ENCODE measurements around the gene ADAM22.

Gene ADAM22

GRCh38 chr7:88111140-88111743 lies 177.2 kb downstream of the ADAM22 start:
- peak; percentile 41 for DNase-seq

- DNase-seq = no peak
Measured at GRCh38 chr7:88111954-88112471, 178.0 kb downstream of the ADAM22 start.

- no peak for DNase-seq
Measured at GRCh38 chr7:88115258-88115796, 181.3 kb downstream of the ADAM22 start.

- peak; percentile 12 for DNase-seq
Measured at GRCh38 chr7:88115816-88116215, 181.8 kb downstream of the ADAM22 start.

GRCh38 chr7:88116235-88116795 lies 182.3 kb downstream of the ADAM22 start:
- no peak for DNase-seq

GRCh38 chr7:88117325-88117724 lies 183.3 kb downstream of the ADAM22 start:
- DNase-seq = no peak

GRCh38 chr7:88121335-88121734 lies 187.3 kb downstream of the ADAM22 start:
- DNase-seq = no peak

GRCh38 chr7:88127637-88128290 lies 193.7 kb downstream of the ADAM22 start:
- no peak for DNase-seq

- peak; percentile 34 for DNase-seq
Measured at GRCh38 chr7:88132725-88133124, 198.7 kb downstream of the ADAM22 start.

GRCh38 chr7:88140947-88141346 lies 206.9 kb downstream of the ADAM22 start:
- DNase-seq = no peak

- no peak for DNase-seq
Measured at GRCh38 chr7:88141479-88141878, 207.4 kb downstream of the ADAM22 start.

GRCh38 chr7:88141953-88142352 lies 207.9 kb downstream of the ADAM22 start:
- DNase-seq = no peak

- no peak for DNase-seq
Measured at GRCh38 chr7:88146616-88147015, 212.6 kb downstream of the ADAM22 start.

GRCh38 chr7:88147341-88147740 lies 213.3 kb downstream of the ADAM22 start:
- DNase-seq = no peak

GRCh38 chr7:88147949-88148348 lies 213.9 kb downstream of the ADAM22 start:
- no peak for DNase-seq

- peak; percentile 37 for DNase-seq
Measured at GRCh38 chr7:88150033-88150432, 216.0 kb downstream of the ADAM22 start.

- no peak for DNase-seq
Measured at GRCh38 chr7:88151119-88151790, 217.2 kb downstream of the ADAM22 start.

- DNase-seq = no peak
Measured at GRCh38 chr7:88153378-88153777, 219.3 kb downstream of the ADAM22 start.

GRCh38 chr7:88155756-88156155 lies 221.7 kb downstream of the ADAM22 start:
- DNase-seq = no peak

GRCh38 chr7:88156356-88156755 lies 222.3 kb downstream of the ADAM22 start:
- DNase-seq = no peak

- peak; percentile 9 for DNase-seq
Measured at GRCh38 chr7:88159741-88160140, 225.7 kb downstream of the ADAM22 start.

- DNase-seq = peak; percentile 34
Measured at GRCh38 chr7:88165697-88166096, 231.6 kb downstream of the ADAM22 start.

GRCh38 chr7:88167223-88167622 lies 233.2 kb downstream of the ADAM22 start:
- no peak for DNase-seq

Measured in suppressor macrophage treated with lipopolysaccharide for 4 hours (primary cell).